HG03280 (cell line): ENCODE data around the gene MISP3.

Experiments
- ATAC-seq: cut with Tn5 transposase; IDR thresholded peaks from one replicate; pipeline ENCODE4 v1.9.1; 2021; ENCODE audit warnings: mild to moderate bottlenecking, moderate library complexity; ENCODE audit not compliant: unreplicated experiment

Gene MISP3

DNA sequence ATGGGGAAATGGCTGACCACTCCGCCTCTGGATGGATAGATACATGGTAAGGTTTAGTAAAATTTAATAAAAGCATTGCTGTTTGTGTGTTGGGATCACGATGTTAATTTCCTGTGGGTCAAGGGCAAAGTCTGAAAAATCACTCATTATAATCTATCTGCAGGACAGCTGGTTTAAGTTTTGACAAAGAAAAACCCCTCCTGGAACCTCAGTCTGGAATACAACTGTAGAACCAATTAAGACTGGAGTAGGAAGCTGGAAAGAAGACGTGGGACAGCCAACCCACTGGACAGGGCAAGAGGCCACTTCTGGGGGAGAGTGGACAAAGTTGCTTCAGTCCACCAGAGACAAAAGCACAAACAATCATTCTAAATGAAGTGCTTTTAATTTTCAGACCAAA, 46.6 kb downstream of the MISP3 start:
- no peak for ATAC-seq

DNA sequence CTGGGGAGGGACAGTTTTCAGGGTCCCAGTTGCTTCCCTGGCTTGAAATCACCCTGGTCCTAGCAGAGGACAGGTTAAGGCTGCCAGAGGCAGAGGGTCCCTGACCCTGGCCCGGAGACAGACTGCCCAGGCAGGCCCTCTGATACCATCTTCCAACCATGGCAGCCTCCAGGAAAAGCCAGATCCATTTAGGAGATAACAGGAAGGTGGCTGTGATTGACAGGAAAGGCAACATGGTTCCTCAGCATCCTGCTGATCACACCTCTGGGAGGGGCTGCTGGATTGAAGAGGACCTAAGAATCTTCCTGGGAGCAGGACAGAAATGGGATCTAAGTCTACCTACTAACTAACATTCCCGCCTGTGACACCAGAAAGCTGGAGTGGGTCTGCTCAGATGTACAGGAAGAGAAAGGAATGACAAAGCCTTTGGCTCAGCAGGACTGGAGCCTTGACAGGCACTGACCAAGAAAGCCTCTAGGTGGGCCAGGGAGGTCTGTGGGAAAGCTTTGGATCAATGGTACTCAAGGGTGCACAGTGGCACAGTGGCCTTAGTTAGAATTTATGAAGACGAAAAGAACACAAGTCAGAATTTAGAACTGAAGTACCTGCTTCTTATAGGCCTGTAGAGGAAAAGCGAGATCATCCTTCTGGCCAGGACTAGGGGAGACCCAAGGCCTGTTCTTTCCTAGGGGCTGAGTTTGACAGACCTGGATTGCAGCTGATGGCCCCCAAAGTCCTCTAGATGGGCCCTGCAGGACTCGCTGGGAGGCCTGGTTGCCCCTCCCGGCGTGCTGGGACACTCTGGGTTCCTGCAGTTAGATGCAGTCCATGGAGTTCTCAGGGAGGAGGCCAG, 47.3 kb downstream of the MISP3 start:
- no peak for ATAC-seq

DNA sequence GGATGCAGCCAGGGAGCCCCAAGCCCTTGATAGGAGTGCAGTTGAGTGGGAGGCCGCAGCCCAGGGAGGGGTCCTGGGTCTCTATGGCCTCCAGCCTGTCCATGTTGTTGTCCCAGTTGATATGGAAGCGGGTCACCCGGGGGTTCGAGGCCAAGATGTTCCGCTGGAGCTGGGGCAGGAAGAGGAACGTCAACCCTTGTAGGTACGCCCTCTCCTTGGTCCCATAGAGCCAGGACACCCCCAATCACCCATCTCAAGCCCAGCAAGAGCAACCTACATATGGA, 47.9 kb downstream of the MISP3 start:
- no peak for ATAC-seq

- ATAC-seq: no peak
Measured at GRCh38 chr19:14122924-14123323, 50.3 kb downstream of the MISP3 start.
